Esophagus squamous epithelium (tissue), 4 donors: ENCODE data around the gene PEX3.

Experiments
- POLR2A ChIP-seq, 4 donors: fragments of 450-650 bp; IDR thresholded peaks; one replicate each; pipeline ENCODE4 v1.6.1; 2017; ENCODE audit warnings: antibody characterized with exemption in 4 of 4, mild to moderate bottlenecking in 4 of 4, moderate library complexity in 3 of 4
- TF ChIP-seq, protein P1 (sequence below), 6 experiments: fragments of 450-650 bp in 4 of 6; fragments of 200-600 bp in 2 of 6; sonication (generic) in 2 of 6; IDR thresholded peaks; one replicate each; pipeline ENCODE4 v1.5.1; 2016 to 2019; ENCODE audit warnings: antibody characterized with exemption in 6 of 6, mild to moderate bottlenecking in 4 of 6, moderate library complexity in 4 of 6

DNA sequence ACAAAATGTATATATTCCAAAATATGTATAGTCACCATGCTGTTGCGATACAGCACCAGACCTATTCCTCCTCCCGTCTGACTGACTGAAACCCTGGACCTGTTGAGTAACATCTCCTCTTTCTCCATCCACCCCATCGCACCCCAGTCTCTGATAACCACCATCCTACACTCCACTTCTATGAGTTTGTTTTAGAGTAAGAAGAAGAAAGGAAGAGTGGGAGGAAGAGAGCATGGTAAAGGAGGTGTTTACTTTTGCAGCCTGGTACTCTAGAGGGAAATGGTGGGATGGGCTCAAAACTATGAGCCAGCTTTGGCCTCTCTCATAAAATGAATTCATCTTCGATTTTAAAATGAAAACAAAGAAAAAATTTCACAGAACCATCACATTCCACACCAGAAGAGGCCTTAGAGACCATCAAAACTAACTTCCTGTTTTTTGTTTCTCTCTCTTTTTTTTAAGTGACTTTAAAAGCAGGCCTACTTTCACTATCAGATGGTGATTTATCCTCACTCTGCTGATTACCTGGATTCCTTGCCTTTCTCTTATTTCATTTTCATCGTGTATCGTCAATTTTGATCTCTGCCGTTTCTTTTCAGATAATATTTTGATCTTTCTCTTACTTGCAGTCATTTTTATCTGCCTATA, 77.7 kb downstream of the PEX3 start:
- TF ChIP-seq, protein P1, sequence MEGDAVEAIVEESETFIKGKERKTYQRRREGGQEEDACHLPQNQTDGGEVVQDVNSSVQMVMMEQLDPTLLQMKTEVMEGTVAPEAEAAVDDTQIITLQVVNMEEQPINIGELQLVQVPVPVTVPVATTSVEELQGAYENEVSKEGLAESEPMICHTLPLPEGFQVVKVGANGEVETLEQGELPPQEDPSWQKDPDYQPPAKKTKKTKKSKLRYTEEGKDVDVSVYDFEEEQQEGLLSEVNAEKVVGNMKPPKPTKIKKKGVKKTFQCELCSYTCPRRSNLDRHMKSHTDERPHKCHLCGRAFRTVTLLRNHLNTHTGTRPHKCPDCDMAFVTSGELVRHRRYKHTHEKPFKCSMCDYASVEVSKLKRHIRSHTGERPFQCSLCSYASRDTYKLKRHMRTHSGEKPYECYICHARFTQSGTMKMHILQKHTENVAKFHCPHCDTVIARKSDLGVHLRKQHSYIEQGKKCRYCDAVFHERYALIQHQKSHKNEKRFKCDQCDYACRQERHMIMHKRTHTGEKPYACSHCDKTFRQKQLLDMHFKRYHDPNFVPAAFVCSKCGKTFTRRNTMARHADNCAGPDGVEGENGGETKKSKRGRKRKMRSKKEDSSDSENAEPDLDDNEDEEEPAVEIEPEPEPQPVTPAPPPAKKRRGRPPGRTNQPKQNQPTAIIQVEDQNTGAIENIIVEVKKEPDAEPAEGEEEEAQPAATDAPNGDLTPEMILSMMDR (IDR thresholded peaks at IDR 0.05), result no peak
- no peak for TF ChIP-seq POLR2A (IDR thresholded peaks at IDR 0.05)
